HG03442 (cell line): Measurements from ENCODE around the gene ACE.
"Not testable (repeated sequence)": the region's sequence is repeated elsewhere in the genome, so short reads cannot be mapped to it uniquely, and the experiment has no call there.

Experiments
- ATAC-seq: cut with Tn5 transposase; IDR thresholded peaks from one replicate; pipeline ENCODE4 v1.9.1; 2021; ENCODE audit warnings: mild to moderate bottlenecking, moderate library complexity; ENCODE audit not compliant: unreplicated experiment

Gene ACE

GRCh38 chr17:63443053-63443452, 33.8 kb upstream of the ACE start:
- no peak for ATAC-seq

- no peak for ATAC-seq
These were observed 32.4 kb upstream of the ACE start for GRCh38 chr17:63444457-63444856.

- ATAC-seq = no peak
These were observed 31.8 kb upstream of the ACE start for GRCh38 chr17:63445065-63445464.

- ATAC-seq = peak; percentile 27
These were observed 31.3 kb upstream of the ACE start for GRCh38 chr17:63445571-63445953.

- ATAC-seq = peak; percentile 59
These were observed 30.7 kb upstream of the ACE start, which contains the start of gene CYB561 for GRCh38 chr17:63445954-63446752. CYB561 (minus strand) TSS chr17:63446306; CDS start chr17:63437547, 8,759 bp downstream.

- ATAC-seq = peak; percentile 22
These were observed 29.9 kb upstream of the ACE start for GRCh38 chr17:63446753-63447470.

- ATAC-seq = no peak
These were observed 29.3 kb upstream of the ACE start for GRCh38 chr17:63447471-63448009.

- no peak for ATAC-seq
These were observed 28.2 kb upstream of the ACE start for GRCh38 chr17:63448655-63449054.

GRCh38 chr17:63450551-63450950, 26.3 kb upstream of the ACE start:
- ATAC-seq = no peak

GRCh38 chr17:63451150-63451549, 25.7 kb upstream of the ACE start:
- ATAC-seq = no peak

- no peak for ATAC-seq
These were observed 24.6 kb upstream of the ACE start for GRCh38 chr17:63452046-63452961.

GRCh38 chr17:63452962-63453551, 23.8 kb upstream of the ACE start:
- no peak for ATAC-seq

GRCh38 chr17:63454357-63454756, 22.5 kb upstream of the ACE start:
- ATAC-seq = not testable (repeated sequence)

GRCh38 chr17:63454915-63455314, 21.9 kb upstream of the ACE start:
- ATAC-seq = no peak

- ATAC-seq = no peak
These were observed 21.4 kb upstream of the ACE start for GRCh38 chr17:63455417-63455816.

- ATAC-seq = no peak
These were observed 18.4 kb upstream of the ACE start for GRCh38 chr17:63458478-63458877.

- no peak for ATAC-seq
These were observed 16.8 kb upstream of the ACE start for GRCh38 chr17:63460018-63460417.

- no peak for ATAC-seq
These were observed 13.1 kb upstream of the ACE start for GRCh38 chr17:63463771-63464170.

- no peak for ATAC-seq
These were observed 12.1 kb upstream of the ACE start for GRCh38 chr17:63464691-63465236.

- not testable (repeated sequence) for ATAC-seq
These were observed 8.8 kb upstream of the ACE start for GRCh38 chr17:63468099-63468498.
